H1 (cell line): Measurements from ENCODE around the gene ASB8. TPM values are rescaled to one million over a fixed set of nuclear protein-coding genes. Genes with fewer than 3 reads are reported as not detected.

Source experiments
- CTCF ChIA-PET: fragments of 300-600 bp; sonication (Branson Sonifier 250); formaldehyde crosslinking; loops from one replicate; lab custom pipeline; 2021; ENCODE audit not compliant: partially characterized antibody; lab: Charles Lee
- POLR2A ChIA-PET: fragments of 300-600 bp; sonication (Branson Sonifier 250); formaldehyde crosslinking; loops from one replicate; lab custom pipeline; 2021; ENCODE audit warnings: inconsistent platforms; ENCODE audit not compliant: partially characterized antibody; lab: Charles Lee
- DNase-seq, 2 experiments: peaks; one replicate each; pipeline versions ENCODE4 v3.0.0 to v3.0.0-alpha.2; 2010 to 2022; ENCODE audit warnings: low spot score in 2 of 2, low read depth in 1 of 2, mixed read lengths in 1 of 2
- FAIRE-seq: peaks from 2 replicates; lab custom pipeline; 2011; peaks lifted over from hg19 to GRCh38; lab: Jason Lieb, UNC
- H2AFZ ChIP-seq: 2 replicates; pipeline ENCODE4 v1.8.1; 2012; ENCODE audit warnings: low read length, inconsistent platforms
- H2AK5ac ChIP-seq: 2 replicates; pipeline ENCODE4 v1.6.1; 2013; ENCODE audit warnings: low read depth, low read length
- H2BK120ac ChIP-seq: replicated peaks from 2 replicates; pipeline ENCODE3; 2013; ENCODE audit warnings: low read depth, low read length, inconsistent platforms
- H2BK12ac ChIP-seq: 2 replicates; pipeline ENCODE4 v1.6.1; 2013; ENCODE audit warnings: low read depth, low read length
- H2BK15ac ChIP-seq: 2 replicates; pipeline ENCODE4 v1.6.1; 2013; ENCODE audit warnings: low read length
- H2BK20ac ChIP-seq: 2 replicates; pipeline ENCODE4 v1.6.1; 2013; ENCODE audit warnings: low read length
- H2BK5ac ChIP-seq: 2 replicates; pipeline ENCODE4 v1.6.1; 2013; ENCODE audit warnings: low read depth, low read length
- H3K14ac ChIP-seq: 2 replicates; pipeline ENCODE4 v1.6.1; 2013; ENCODE audit warnings: inconsistent platforms; ENCODE audit not compliant: insufficient read length
- H3K18ac ChIP-seq: 2 replicates; pipeline ENCODE4 v1.6.1; 2013; ENCODE audit warnings: low read length; ENCODE audit errors: extremely low read depth
- H3K23ac ChIP-seq: 2 replicates; pipeline ENCODE4 v1.6.1; 2013; ENCODE audit warnings: inconsistent platforms; ENCODE audit not compliant: insufficient read length
- H3K23me2 ChIP-seq: 2 replicates; pipeline ENCODE4 v1.6.1; 2013; ENCODE audit warnings: low read depth, low read length
- H3K27ac ChIP-seq: 2 replicates; pipeline ENCODE4 v1.6.1; 2011; ENCODE audit warnings: low read depth, low read length, inconsistent platforms
- H3K27me3 ChIP-seq, 4 experiments: replicated peaks in 1 of 4; 1 replicate in 1 of 4; 2 replicates in 3 of 4; pipeline versions ENCODE4 v1.6.1 to v1.8.1; 2011 to 2013; ENCODE audit warnings: low read length in 3 of 4, mild to moderate bottlenecking in 3 of 4, inconsistent platforms in 2 of 4, mixed read lengths in 2 of 4, moderate library complexity in 1 of 4; ENCODE audit not compliant: control insufficient read depth in 3 of 4, insufficient read depth in 3 of 4; ENCODE audit errors: extremely low read depth in 1 of 4
- H3K36me3 ChIP-seq, 4 experiments: 2 replicates each; pipeline versions ENCODE4 v1.6.1 to v1.8.1; 2011 to 2013; ENCODE audit warnings: mild to moderate bottlenecking in 4 of 4, low read length in 3 of 4, moderate library complexity in 2 of 4, control low read depth in 1 of 4, inconsistent platforms in 1 of 4; ENCODE audit not compliant: insufficient read depth in 4 of 4, control insufficient read depth in 2 of 4
- H3K4ac ChIP-seq: replicated peaks from 2 replicates; pipeline ENCODE3; 2013; ENCODE audit warnings: low read length, low read depth, mixed read lengths, inconsistent platforms; ENCODE audit not compliant: insufficient read length
- H3K4me1 ChIP-seq, 4 experiments: replicated peaks in 1 of 4; 1 replicate in 1 of 4; 2 replicates in 3 of 4; pipeline versions ENCODE4 v1.6.1 to v1.8.1; 2011 to 2013; ENCODE audit warnings: low read length in 3 of 4, inconsistent platforms in 2 of 4, mixed read lengths in 1 of 4; ENCODE audit not compliant: insufficient read depth in 4 of 4, control insufficient read depth in 3 of 4
- H3K4me2 ChIP-seq, 2 experiments: 2 replicates each; pipeline versions ENCODE4 v1.6.1 to v1.8.1; 2011 to 2013; ENCODE audit warnings: low read depth in 2 of 2, low read length in 2 of 2, control low read depth in 1 of 2, inconsistent platforms in 1 of 2, mild to moderate bottlenecking in 1 of 2; ENCODE audit not compliant: insufficient read depth in 1 of 2
- H3K4me3 ChIP-seq, 4 experiments: fragments of 200-600, 300-600 bp in 1 of 4; sonication (generic), shearing (Covaris generic), sonication (Bioruptor Twin) in 1 of 4; 2 replicates each; pipeline versions ENCODE4 v1.5.1 to v1.8.1; 2011 to 2016; ENCODE audit warnings: low read length in 4 of 4, low read depth in 3 of 4, control low read depth in 2 of 4, inconsistent platforms in 2 of 4, mild to moderate bottlenecking in 2 of 4, mixed read lengths in 1 of 4, moderate library complexity in 1 of 4; ENCODE audit not compliant: insufficient read depth in 2 of 4; ENCODE audit errors: extremely low read depth in 1 of 4
- H3K56ac ChIP-seq: replicated peaks from 2 replicates; pipeline ENCODE3; 2013; ENCODE audit warnings: low read depth, mild to moderate bottlenecking, mixed read lengths, low read length, inconsistent platforms; ENCODE audit not compliant: insufficient read length
- H3K79me1 ChIP-seq: 2 replicates; pipeline ENCODE4 v1.6.1; 2013; ENCODE audit warnings: low read depth, low read length, control low read depth
- H3K79me2 ChIP-seq, 2 experiments: 2 replicates each; pipeline versions ENCODE4 v1.6.1 to v1.8.1; 2012 to 2013; ENCODE audit warnings: low read length in 2 of 2, mild to moderate bottlenecking in 2 of 2, inconsistent platforms in 1 of 2; ENCODE audit not compliant: insufficient read depth in 2 of 2, control insufficient read depth in 1 of 2
- H3K9ac ChIP-seq, 4 experiments: replicated peaks in 1 of 4; 1 replicate in 1 of 4; 2 replicates in 3 of 4; pipeline versions ENCODE4 v1.6.1 to v1.8.1; 2011 to 2013; ENCODE audit warnings: low read depth in 3 of 4, low read length in 3 of 4, control low read depth in 2 of 4, mild to moderate bottlenecking in 2 of 4, moderate library complexity in 2 of 4, inconsistent platforms in 1 of 4; ENCODE audit errors: extremely low read depth in 1 of 4
- H3K9me3 ChIP-seq, 2 experiments: 2 replicates each; pipeline versions ENCODE4 v1.6.1 to v1.8.1; 2012 to 2013; ENCODE audit warnings: mild to moderate bottlenecking in 2 of 2, moderate library complexity in 2 of 2, control low read depth in 1 of 2, inconsistent platforms in 1 of 2, low read depth in 1 of 2, low read length in 1 of 2, mixed read lengths in 1 of 2; ENCODE audit not compliant: insufficient read depth in 2 of 2
- H4K20me1 ChIP-seq, 2 experiments: replicated peaks in 1 of 2; 2 replicates each; pipeline versions ENCODE3 to v1.8.1; 2011 to 2013; ENCODE audit warnings: inconsistent platforms in 2 of 2, low read length in 2 of 2, mild to moderate bottlenecking in 1 of 2; ENCODE audit not compliant: insufficient read depth in 2 of 2, control insufficient read depth in 1 of 2
- H4K5ac ChIP-seq: 2 replicates; pipeline ENCODE4 v1.6.1; 2013; ENCODE audit warnings: low read length, low read depth, mixed read lengths, inconsistent platforms; ENCODE audit not compliant: insufficient read length
- H4K8ac ChIP-seq: 2 replicates; pipeline ENCODE4 v1.8.0; 2013; ENCODE audit warnings: mild to moderate bottlenecking, moderate library complexity, low read length, inconsistent platforms; ENCODE audit not compliant: insufficient read depth; ENCODE audit errors: extremely low read depth
- H4K91ac ChIP-seq: replicated peaks from 2 replicates; pipeline ENCODE3; 2013; ENCODE audit warnings: low read length, mixed read lengths, inconsistent platforms; ENCODE audit not compliant: insufficient read length
- EZH2 ChIP-seq: fragments of 200-600 bp; sonication (generic); IDR thresholded peaks from 2 replicates; pipeline ENCODE4 v1.7.1; 2012; ENCODE audit warnings: low read depth, mild to moderate bottlenecking, moderate library complexity, low read length, inconsistent platforms; ENCODE audit not compliant: severe bottlenecking
- GABPA ChIP-seq: IDR thresholded peaks from 2 replicates; pipeline ENCODE4 v1.6.1; 2011; ENCODE audit warnings: mild to moderate bottlenecking, low read length, moderate library complexity, borderline replicate concordance; ENCODE audit not compliant: insufficient read depth
- RFX5 ChIP-seq: IDR thresholded peaks from 2 replicates; pipeline ENCODE4 v1.6.1; 2011; ENCODE audit warnings: low read depth, low read length, improper control_type of control experiment, borderline replicate concordance
- RNF2 ChIP-seq: fragments of 200-900, 300-1000 bp; sonication (generic); IDR thresholded peaks from 2 replicates; pipeline ENCODE4 v1.7.1; 2016; ENCODE audit warnings: borderline replicate concordance, low read depth, mild to moderate bottlenecking, antibody characterized with exemption, low read length; ENCODE audit not compliant: poor library complexity, severe bottlenecking; ENCODE audit errors: missing control alignments
- SIN3A ChIP-seq, 2 experiments: IDR thresholded peaks in 1 of 2; conservative IDR thresholded peaks in 1 of 2; 2 replicates each; pipeline ENCODE4 v1.6.1; 2011 to 2012; ENCODE audit warnings: low read length in 2 of 2, improper control_type of control experiment in 1 of 2, low read depth in 1 of 2, mild to moderate bottlenecking in 1 of 2
- TEAD4 ChIP-seq: IDR thresholded peaks from 2 replicates; pipeline ENCODE4 v1.6.1; 2012; ENCODE audit warnings: low read depth, low read length, inconsistent platforms, mixed read lengths
- WGBS, 2 experiments: shearing (Covaris generic) in 1 of 2; methylation state at CpG; one replicate each; pipeline versions ENCODE4 v1.1.6 to v1.1.7; 2013 to 2015; ENCODE audit warnings: low lambda C conversion rate in 2 of 2, mixed read lengths in 2 of 2, inconsistent platforms in 1 of 2, low coverage in 1 of 2, missing lambda C conversion rate in 1 of 2; ENCODE audit not compliant: insufficient replicate concordance in 2 of 2, insufficient coverage in 1 of 2, insufficient read length in 1 of 2; ENCODE audit errors: extremely low coverage in 1 of 2, missing lambda C conversion rate in 1 of 2; 5-methylcytosine and 5-hydroxymethylcytosine counted together
- polyA plus RNA-seq, 7 experiments: library from polyadenylated mRNA; depleted of rRNA in 3 of 7; stranded (reverse) in 5 of 7; unstranded in 2 of 7; fragments of >200 nt in 5 of 7; fragments of 200-250 nt in 2 of 7; gene quantifications; 1 replicate in 5 of 7; 2 replicates in 1 of 7; 4 replicates in 1 of 7; pipeline versions ENCODE4 v1.2.1 to v1.2.3, GENCODE V29; 2011 to 2013; ENCODE audit warnings: missing spikeins in 2 of 7, mixed read lengths in 2 of 7
- total RNA-seq: library from RNA; stranded (reverse); fragmentation: NEBNext Ultra II Directional; extraction: Animal tissue kit (Norgen Biotek cat#: 25700); gene quantifications from 2 replicates; pipeline ENCODE4 v1.2.1, GENCODE V29; 2021
- TF ChIP-seq, protein P1 (sequence below): IDR thresholded peaks from 2 replicates; pipeline ENCODE4 v1.6.1; 2011; ENCODE audit warnings: low read length, improper control_type of control experiment
- TF ChIP-seq, protein P2 (sequence below): IDR thresholded peaks from 2 replicates; pipeline ENCODE4 v1.6.1; 2012; ENCODE audit warnings: low read length, inconsistent platforms

Gene ASB8
- total and polyA plus RNA-seq, 2 of the 8 experiments (the other 6 are each of a cell fraction or from before 2014, with no cell fraction given) = 3.8 to 8.3 TPM

DNA sequence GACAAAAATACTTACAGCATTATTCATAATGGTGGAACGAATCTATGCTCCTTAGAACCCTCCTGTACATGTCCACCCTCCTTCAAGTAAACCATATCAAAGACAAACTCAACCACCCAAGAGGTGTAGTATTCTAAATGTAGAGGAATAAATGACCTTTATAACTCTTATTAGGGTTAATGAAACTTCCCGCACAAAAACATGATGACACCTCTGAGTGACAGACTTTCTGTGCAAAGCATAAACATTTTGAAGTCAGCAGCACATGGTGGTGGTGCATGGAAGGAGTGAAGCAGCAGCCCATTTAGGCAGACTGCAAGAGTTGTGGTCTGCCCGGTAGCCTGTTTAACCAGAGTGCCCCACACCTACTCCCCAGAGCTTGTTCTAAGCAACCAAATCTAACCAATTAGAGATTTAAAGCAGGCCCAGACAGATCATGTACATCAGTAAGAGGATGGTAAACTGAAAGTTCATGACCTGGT is 615 bp upstream of the ASB8 start:
- CTCF ChIA-PET = interaction anchor here (0.6 to 3.6 kb wide), 15 partner anchors 11 to 460 kb away, joined by 3 to 16 read pairs (median 5); partner anchors contain the start of gene TMEM106C
- H2BK12ac ChIP-seq = peak overlapping the region; percentile 23; the same call in 1 of the 2 replicates
- 0 out of 2 replicates have a peak overlapping the region, but pooled peaks have one; percentile 19 for H2BK15ac ChIP-seq
- H4K91ac ChIP-seq = no peak overlapping the region
- H3K4me2 ChIP-seq = peak overlapping the region; percentile 63 to 85
- POLR2A ChIA-PET = interaction anchor here (1.3 to 3.1 kb wide), 12 partner anchors 10 to 52 kb away, joined by 4 to 21 read pairs (median 6); partner anchors contain the start of genes CCDC184, PFKM and SENP1
- no peak overlapping the region; the same call in 1 of the 2 replicates for H3K18ac ChIP-seq
- FAIRE-seq (no peak), DNase-seq (no peak)
- H2AK5ac ChIP-seq = no peak overlapping the region
- peak overlapping the region in 3 of 4 experiments; percentile 0 to 94 (median 29); a peak in 4 of 8 replicates for H3K4me3 ChIP-seq
- H3K23me2 ChIP-seq = peaks cover 4% of the 10 kb centered on the region; the same call in 1 of the 2 replicates
- H3K4ac ChIP-seq = no peak overlapping the region
- no peaks in the 10 kb centered on the region for H3K79me1 ChIP-seq
- no peaks in the 10 kb centered on the region for H4K20me1 ChIP-seq
- no peaks in the 10 kb centered on the region for H3K36me3 ChIP-seq
- H4K8ac ChIP-seq = no peak overlapping the region; the same call in 1 of the 2 replicates
- no peak overlapping the region for H3K56ac ChIP-seq
- no peak overlapping the region for H2BK120ac ChIP-seq
- H4K5ac ChIP-seq = peak overlapping the region; percentile 63
- 88% methylated on average over 3 of the region's 3 CpGs; no CpG with 5 or more reads in 1 of the 2 experiments for WGBS, 2 experiments
- H3K9me3 ChIP-seq = no peaks in the 10 kb centered on the region
- H3K27me3 ChIP-seq = no peaks in the 10 kb centered on the region
- no peak overlapping the region for H2BK20ac ChIP-seq
- no peaks in the 10 kb centered on the region for H3K79me2 ChIP-seq
- peaks cover 0 to 5% (median under 1%) of the 10 kb centered on the region in 4 experiments; a peak in 2 of 7 replicates for H3K4me1 ChIP-seq
- H2AFZ ChIP-seq = peak overlapping the region; percentile 4
- no peak overlapping the region for H3K23ac ChIP-seq
- H3K9ac ChIP-seq = peak overlapping the region in 1 of 4 experiments; percentile 14; a peak in 1 of 7 replicates
- H2BK5ac ChIP-seq = peak overlapping the region; percentile 27; the same call in 1 of the 2 replicates
- H3K14ac ChIP-seq = no peak overlapping the region
- no peak overlapping the region for H3K27ac ChIP-seq
- no peak for TF ChIP-seq GABPA
- no peak for TF ChIP-seq EZH2
- no peak for TF ChIP-seq SIN3A (conservative IDR thresholded peaks at IDR 0.05 in 1 of 2, IDR thresholded peaks at IDR 0.05 in 1 of 2; ENCODE audit: low read depth in 1 of 2, low read length in 2 of 2)
- no peak for TF ChIP-seq TEAD4
- TF ChIP-seq, protein P1, sequence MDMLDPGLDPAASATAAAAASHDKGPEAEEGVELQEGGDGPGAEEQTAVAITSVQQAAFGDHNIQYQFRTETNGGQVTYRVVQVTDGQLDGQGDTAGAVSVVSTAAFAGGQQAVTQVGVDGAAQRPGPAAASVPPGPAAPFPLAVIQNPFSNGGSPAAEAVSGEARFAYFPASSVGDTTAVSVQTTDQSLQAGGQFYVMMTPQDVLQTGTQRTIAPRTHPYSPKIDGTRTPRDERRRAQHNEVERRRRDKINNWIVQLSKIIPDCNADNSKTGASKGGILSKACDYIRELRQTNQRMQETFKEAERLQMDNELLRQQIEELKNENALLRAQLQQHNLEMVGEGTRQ = no peak
- no peak for TF ChIP-seq RFX5
- TF ChIP-seq, protein P2, sequence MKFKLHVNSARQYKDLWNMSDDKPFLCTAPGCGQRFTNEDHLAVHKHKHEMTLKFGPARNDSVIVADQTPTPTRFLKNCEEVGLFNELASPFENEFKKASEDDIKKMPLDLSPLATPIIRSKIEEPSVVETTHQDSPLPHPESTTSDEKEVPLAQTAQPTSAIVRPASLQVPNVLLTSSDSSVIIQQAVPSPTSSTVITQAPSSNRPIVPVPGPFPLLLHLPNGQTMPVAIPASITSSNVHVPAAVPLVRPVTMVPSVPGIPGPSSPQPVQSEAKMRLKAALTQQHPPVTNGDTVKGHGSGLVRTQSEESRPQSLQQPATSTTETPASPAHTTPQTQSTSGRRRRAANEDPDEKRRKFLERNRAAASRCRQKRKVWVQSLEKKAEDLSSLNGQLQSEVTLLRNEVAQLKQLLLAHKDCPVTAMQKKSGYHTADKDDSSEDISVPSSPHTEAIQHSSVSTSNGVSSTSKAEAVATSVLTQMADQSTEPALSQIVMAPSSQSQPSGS = no peak
- no peak for TF ChIP-seq RNF2
